HepG2 (cell line): ENCODE measurements around the gene SEBOX. TPM values are rescaled to one million over a fixed set of nuclear protein-coding genes. Genes with fewer than 3 reads are reported as not detected.

Source experiments
- AFF4 ChIP-seq: sonication (generic); formaldehyde crosslinking; IDR thresholded peaks from 2 replicates; pipeline ENCODE4 v1.4.0; 2020; ENCODE audit warnings: missing genetic modification reagents
- BRD4 ChIP-seq: sonication (generic); formaldehyde crosslinking; IDR thresholded peaks from 2 replicates; pipeline ENCODE4 v1.4.0; 2020; ENCODE audit warnings: missing genetic modification reagents
- DNMT1 ChIP-seq: sonication (generic); formaldehyde crosslinking; IDR thresholded peaks from 2 replicates; pipeline ENCODE4 v1.5.1; 2020; ENCODE audit warnings: mild to moderate bottlenecking, missing genetic modification reagents
- HNF4A ChIP-seq: sonication (generic); formaldehyde crosslinking; IDR thresholded peaks from 2 replicates; pipeline ENCODE4 v1.4.0; 2020; ENCODE audit warnings: missing genetic modification reagents
- HOMEZ ChIP-seq: IDR thresholded peaks from 2 replicates; pipeline ENCODE4 v1.6.1; 2016; ENCODE audit warnings: low read depth
- KLF11 ChIP-seq: IDR thresholded peaks from 2 replicates; pipeline ENCODE4 v1.6.1; 2016; ENCODE audit warnings: missing compliant biosample characterization
- MAFK ChIP-seq, 2 experiments: IDR thresholded peaks in 1 of 2; conservative IDR thresholded peaks in 1 of 2; 2 replicates each; pipeline ENCODE4 v1.6.1; 2011; ENCODE audit warnings: improper control_type of control experiment in 2 of 2, low read length in 2 of 2
- MEF2D ChIP-seq: sonication (generic); formaldehyde crosslinking; IDR thresholded peaks from 2 replicates; pipeline ENCODE4 v1.5.1; 2020; ENCODE audit warnings: mild to moderate bottlenecking, missing genetic modification reagents
- NFIB ChIP-seq: sonication (generic); formaldehyde crosslinking; IDR thresholded peaks from 2 replicates; pipeline ENCODE4 v1.9.0; 2021; ENCODE audit warnings: missing genetic modification reagents, mild to moderate bottlenecking, borderline replicate concordance
- POLR2A ChIP-seq, 2 experiments: IDR thresholded peaks; 2 replicates each; pipeline ENCODE4 v1.6.1; 2011; ENCODE audit warnings: low read depth in 2 of 2, low read length in 2 of 2, mild to moderate bottlenecking in 1 of 2, moderate library complexity in 1 of 2; ENCODE audit not compliant: insufficient read depth in 1 of 2
- RARA ChIP-seq: IDR thresholded peaks from 2 replicates; pipeline ENCODE4 v1.6.1; 2016; ENCODE audit warnings: missing genetic modification reagents, missing compliant biosample characterization
- TBX2 ChIP-seq: sonication (generic); formaldehyde crosslinking; IDR thresholded peaks from 2 replicates; pipeline ENCODE4 v1.5.0; 2020; ENCODE audit warnings: missing genetic modification reagents, mild to moderate bottlenecking, borderline replicate concordance
- ZC3H13 ChIP-seq: sonication (generic); formaldehyde crosslinking; IDR thresholded peaks from 2 replicates; pipeline ENCODE4 v1.8.1; 2023; ENCODE audit warnings: mild to moderate bottlenecking, missing genetic modification reagents, moderate library complexity
- ZFY ChIP-seq: sonication (generic); formaldehyde crosslinking; IDR thresholded peaks from 2 replicates; pipeline ENCODE4 v1.4.0; 2020; ENCODE audit warnings: missing genetic modification reagents
- ZKSCAN1 ChIP-seq: fragments of 150-350 bp; IDR thresholded peaks from 2 replicates; pipeline ENCODE4 v1.6.1; 2014; ENCODE audit warnings: low read length
- ZNF251 ChIP-seq: sonication (generic); formaldehyde crosslinking; IDR thresholded peaks from 2 replicates; pipeline ENCODE4 v1.9.0; 2021; ENCODE audit warnings: mild to moderate bottlenecking, missing genetic modification reagents
- ZNF530 ChIP-seq: sonication (generic); formaldehyde crosslinking; IDR thresholded peaks from 2 replicates; pipeline ENCODE4 v1.5.0; 2020; ENCODE audit warnings: low read depth, mild to moderate bottlenecking, missing genetic modification reagents
- ZNF652 ChIP-seq: IDR thresholded peaks from 2 replicates; pipeline ENCODE4 v1.6.1; 2016; ENCODE audit warnings: low read depth, borderline replicate concordance
- ZNF776 ChIP-seq: sonication (generic); formaldehyde crosslinking; IDR thresholded peaks from 2 replicates; pipeline ENCODE4 v1.4.0; 2020; ENCODE audit warnings: mild to moderate bottlenecking, missing genetic modification reagents
- polyA plus RNA-seq, 8 experiments: library from polyadenylated mRNA; depleted of rRNA in 3 of 8; stranded (reverse) in 7 of 8; unstranded in 1 of 8; fragments of >200 nt; fragmentation: Illumina TruSeq in 4 of 8; extraction: Trizol in 4 of 8; gene quantifications; 2 replicates each; pipeline versions ENCODE4 v1.2.1 to v1.2.3, GENCODE V29; 2011 to 2016; ENCODE audit warnings: low read depth in 4 of 8, missing spikeins in 1 of 8, mixed read lengths in 1 of 8; ENCODE audit not compliant: insufficient read depth in 1 of 8
- total RNA-seq, 5 experiments: library from RNA; depleted of rRNA; stranded (reverse); fragments of >200 nt; fragmentation: Illumina TruSeq; extraction: Trizol; gene quantifications; 2 replicates each; pipeline ENCODE4 v1.2.3, GENCODE V29; 2016; ENCODE audit warnings: low read depth in 1 of 5
- TF ChIP-seq, protein P1 (sequence below): sonication (generic); formaldehyde crosslinking; IDR thresholded peaks from 2 replicates; pipeline ENCODE4 v1.5.0; 2020; ENCODE audit warnings: missing genetic modification reagents, mild to moderate bottlenecking, borderline replicate concordance
- TF ChIP-seq, protein P2 (sequence below): sonication (generic); formaldehyde crosslinking; IDR thresholded peaks from 2 replicates; pipeline ENCODE4 v1.5.1; 2020; ENCODE audit warnings: missing genetic modification reagents, mild to moderate bottlenecking, borderline replicate concordance
- TF ChIP-seq, protein P3 (sequence below): sonication (generic); formaldehyde crosslinking; IDR thresholded peaks from 2 replicates; pipeline ENCODE4 v1.5.1; 2020; ENCODE audit warnings: missing genetic modification reagents, mild to moderate bottlenecking, borderline replicate concordance

Gene SEBOX
- total and polyA plus RNA-seq, 2 of the 13 experiments (the other 11 are each of a cell fraction or from before 2014, with no cell fraction given): not detected

DNA sequence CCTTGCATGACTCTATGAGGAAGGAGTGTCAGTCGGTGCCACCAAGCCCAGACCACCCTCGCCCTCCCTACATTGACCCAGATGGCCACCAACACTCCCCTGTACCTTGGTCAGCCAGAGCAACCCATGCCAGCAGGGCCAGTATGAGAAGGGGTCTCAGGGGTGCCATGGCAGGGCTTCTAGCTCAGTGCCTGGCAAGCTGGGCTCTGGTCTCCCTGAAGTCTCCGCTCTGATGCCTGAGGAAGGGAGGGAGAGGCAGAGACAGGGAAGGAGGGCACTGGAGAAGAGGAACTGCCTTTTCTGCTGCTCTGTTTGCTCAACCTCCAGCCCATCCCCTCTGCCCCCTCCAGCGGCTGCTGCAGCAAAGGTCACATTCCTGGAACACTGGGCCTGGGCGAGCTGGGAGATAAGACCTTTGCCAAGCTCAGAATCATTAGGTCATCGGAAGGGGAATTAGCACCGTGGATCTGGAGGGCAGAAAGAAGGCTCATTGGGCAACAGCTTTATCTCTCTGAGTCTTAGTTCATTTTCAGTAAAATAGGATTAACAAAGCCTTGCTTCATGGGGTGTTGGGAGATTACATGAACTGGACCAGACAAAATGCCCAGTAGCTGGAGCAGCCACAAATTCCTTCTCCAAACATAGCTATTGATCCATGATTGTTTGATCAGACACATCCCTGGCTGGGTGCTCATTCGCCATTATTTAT lies 5.2 kb upstream of the SEBOX start, which contains the start of gene VTN (continued):
- TF ChIP-seq DNMT1 (CRISPR knock-in tag): no peak
- TF ChIP-seq MEF2D: peak; percentile 58; the same call in 1 of the 2 replicates
- TF ChIP-seq RARA (CRISPR knock-in tag): peak; percentile 96
- peak; percentile 95 for TF ChIP-seq BRD4
- TF ChIP-seq ZC3H13: peak; percentile 26; the same call in 1 of the 2 replicates
- TF ChIP-seq POLR2A (IDR thresholded peaks at IDR 0.05; ENCODE audit: insufficient read depth in 1 of 2, low read depth in 2 of 2, low read length in 2 of 2): peak; percentile 52 to 82; a peak in 3 of 4 replicates
- TF ChIP-seq, protein P1, sequence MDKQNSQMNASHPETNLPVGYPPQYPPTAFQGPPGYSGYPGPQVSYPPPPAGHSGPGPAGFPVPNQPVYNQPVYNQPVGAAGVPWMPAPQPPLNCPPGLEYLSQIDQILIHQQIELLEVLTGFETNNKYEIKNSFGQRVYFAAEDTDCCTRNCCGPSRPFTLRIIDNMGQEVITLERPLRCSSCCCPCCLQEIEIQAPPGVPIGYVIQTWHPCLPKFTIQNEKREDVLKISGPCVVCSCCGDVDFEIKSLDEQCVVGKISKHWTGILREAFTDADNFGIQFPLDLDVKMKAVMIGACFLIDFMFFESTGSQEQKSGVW (CRISPR knock-in tag): no peak
- no peak for TF ChIP-seq AFF4 (CRISPR knock-in tag)
- peak; percentile 46; the same call in 1 of the 2 replicates for TF ChIP-seq ZFY
- TF ChIP-seq HOMEZ (CRISPR knock-in tag): peak; percentile 42; the same call in 1 of the 2 replicates
- TF ChIP-seq HNF4A (CRISPR knock-in tag): peak; percentile 97
- peak; percentile 52 for TF ChIP-seq ZNF776
- TF ChIP-seq, protein P2, sequence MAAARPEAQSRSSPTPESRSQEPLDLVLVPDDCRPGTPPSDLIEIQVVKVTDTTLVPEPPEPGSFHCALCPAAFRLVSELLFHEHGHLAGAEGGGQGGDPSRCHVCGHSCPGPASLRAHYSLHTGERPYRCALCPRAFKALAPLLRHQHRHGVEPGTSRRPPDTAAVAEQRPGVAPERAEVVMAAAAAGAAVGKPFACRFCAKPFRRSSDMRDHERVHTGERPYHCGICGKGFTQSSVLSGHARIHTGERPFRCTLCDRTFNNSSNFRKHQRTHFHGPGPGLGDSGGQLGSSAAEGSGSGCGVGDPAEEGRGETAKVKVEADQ (CRISPR knock-in tag): peak; percentile 79; the same call in 1 of the 2 replicates
- TF ChIP-seq MAFK (conservative IDR thresholded peaks at IDR 0.05 in 1 of 2, IDR thresholded peaks at IDR 0.05 in 1 of 2; ENCODE audit: low read length in 2 of 2): no peak
- peak; percentile 95 for TF ChIP-seq TBX2 (CRISPR knock-in tag)
- TF ChIP-seq ZKSCAN1: no peak
- no peak for TF ChIP-seq KLF11 (CRISPR knock-in tag)
- no peak for TF ChIP-seq NFIB (CRISPR knock-in tag)
- TF ChIP-seq ZNF652: 0 out of 2 replicates have a peak, but pooled peaks have one; percentile 11
- TF ChIP-seq ZNF251: peak; percentile 54; the same call in 1 of the 2 replicates
- no peak for TF ChIP-seq ZNF530 (CRISPR knock-in tag)
- TF ChIP-seq, protein P3, sequence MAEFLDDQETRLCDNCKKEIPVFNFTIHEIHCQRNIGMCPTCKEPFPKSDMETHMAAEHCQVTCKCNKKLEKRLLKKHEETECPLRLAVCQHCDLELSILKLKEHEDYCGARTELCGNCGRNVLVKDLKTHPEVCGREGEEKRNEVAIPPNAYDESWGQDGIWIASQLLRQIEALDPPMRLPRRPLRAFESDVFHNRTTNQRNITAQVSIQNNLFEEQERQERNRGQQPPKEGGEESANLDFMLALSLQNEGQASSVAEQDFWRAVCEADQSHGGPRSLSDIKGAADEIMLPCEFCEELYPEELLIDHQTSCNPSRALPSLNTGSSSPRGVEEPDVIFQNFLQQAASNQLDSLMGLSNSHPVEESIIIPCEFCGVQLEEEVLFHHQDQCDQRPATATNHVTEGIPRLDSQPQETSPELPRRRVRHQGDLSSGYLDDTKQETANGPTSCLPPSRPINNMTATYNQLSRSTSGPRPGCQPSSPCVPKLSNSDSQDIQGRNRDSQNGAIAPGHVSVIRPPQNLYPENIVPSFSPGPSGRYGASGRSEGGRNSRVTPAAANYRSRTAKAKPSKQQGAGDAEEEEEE (CRISPR knock-in tag): no peak
